GM20000 (cell line): ENCODE data around the gene PRR3.

Experiments used
- DNase-seq: peaks from one replicate; pipeline ENCODE4 v3.0.0; 2012; ENCODE audit warnings: low spot score
- CTCF ChIP-seq: IDR thresholded peaks from 2 replicates; pipeline ENCODE4 v1.5.1; 2012; ENCODE audit warnings: mild to moderate bottlenecking, control low read depth; ENCODE audit errors: extremely low read depth, missing control alignments

PRR3 gene

GRCh38 chr6:30533460-30534294 lies 23.4 kb upstream of the PRR3 start:
- DNase-seq: no peak
- TF ChIP-seq CTCF: no peak

- TF ChIP-seq CTCF: no peak
Measured at GRCh38 chr6:30537931-30538330, 19.2 kb upstream of the PRR3 start.

GRCh38 chr6:30541515-30542403 lies 15.3 kb upstream of the PRR3 start:
- peak; percentile 99 for TF ChIP-seq CTCF
- DNase-seq: peak; percentile 69

More at GRCh38 chr6:30537931-30538330, 19.2 kb upstream of the PRR3 start:
- DNase-seq: no peak

GRCh38 chr6:30542404-30542725 lies 14.7 kb upstream of the PRR3 start:
- no peak for DNase-seq
- TF ChIP-seq CTCF: no peak

GRCh38 chr6:30542915-30543314 lies 14.2 kb upstream of the PRR3 start:
- no peak for TF ChIP-seq CTCF
- no peak for DNase-seq

GRCh38 chr6:30543821-30544220 lies 13.3 kb upstream of the PRR3 start:
- DNase-seq: no peak
- TF ChIP-seq CTCF: no peak

GRCh38 chr6:30544666-30545272 lies 12.3 kb upstream of the PRR3 start:
- TF ChIP-seq CTCF: peak; percentile 42
- peak; percentile 48 for DNase-seq
